ENCODE measurements around the gene CLIC4.

- no peak for TF ChIP-seq CTCF (IDR thresholded peaks at IDR 0.05)
- no peak for TF ChIP-seq EZH2 (IDR thresholded peaks at IDR 0.05; ENCODE audit: borderline replicate concordance, insufficient read depth, low read depth, low read length, poor library complexity, severe bottlenecking)
Observed at GRCh38 chr1:24776821-24777220, 31.6 kb downstream of the CLIC4 start.

Measured in B cell (primary cell).